Suprapubic skin (tissue), 3 donors: ENCODE measurements around the gene SOX11.

ENCODE experiments used
- POLR2A ChIP-seq, 2 donors: fragments of 450-650 bp; IDR thresholded peaks; one replicate each; pipeline ENCODE4 v1.6.1; 2017; ENCODE audit warnings: antibody characterized with exemption in 2 of 2, mild to moderate bottlenecking in 2 of 2, moderate library complexity in 2 of 2
- TF ChIP-seq, protein P1 (sequence below), 2 donors: fragments of 200-600 bp in 1 of 2; fragments of 450-650 bp in 1 of 2; sonication (generic) in 1 of 2; IDR thresholded peaks; one replicate each; pipeline ENCODE4 v1.5.1; 2016 to 2019; ENCODE audit warnings: antibody characterized with exemption in 2 of 2, mild to moderate bottlenecking in 1 of 2, moderate library complexity in 1 of 2

DNA sequence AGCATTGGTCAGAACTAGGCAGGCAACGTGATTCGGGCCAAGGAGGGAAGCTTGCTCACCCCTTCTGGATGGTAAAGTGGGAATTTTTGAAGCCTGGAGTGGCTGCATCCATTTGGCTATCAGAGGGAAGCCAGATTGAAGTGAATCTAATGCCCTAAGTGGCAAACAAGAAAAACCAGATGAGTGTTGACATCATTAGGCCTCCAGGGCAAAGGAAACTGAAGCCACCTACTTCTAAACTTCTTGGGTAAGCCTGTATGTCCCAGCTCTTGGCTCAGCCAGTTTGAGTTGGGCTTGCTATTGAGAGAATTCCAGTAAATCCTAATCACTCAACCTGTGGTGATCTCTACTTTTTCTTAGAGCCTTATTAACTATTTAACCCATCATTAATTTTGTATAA, 20.9 kb downstream of the SOX11 start:
- TF ChIP-seq POLR2A (IDR thresholded peaks at IDR 0.05): no peak
- TF ChIP-seq, protein P1, sequence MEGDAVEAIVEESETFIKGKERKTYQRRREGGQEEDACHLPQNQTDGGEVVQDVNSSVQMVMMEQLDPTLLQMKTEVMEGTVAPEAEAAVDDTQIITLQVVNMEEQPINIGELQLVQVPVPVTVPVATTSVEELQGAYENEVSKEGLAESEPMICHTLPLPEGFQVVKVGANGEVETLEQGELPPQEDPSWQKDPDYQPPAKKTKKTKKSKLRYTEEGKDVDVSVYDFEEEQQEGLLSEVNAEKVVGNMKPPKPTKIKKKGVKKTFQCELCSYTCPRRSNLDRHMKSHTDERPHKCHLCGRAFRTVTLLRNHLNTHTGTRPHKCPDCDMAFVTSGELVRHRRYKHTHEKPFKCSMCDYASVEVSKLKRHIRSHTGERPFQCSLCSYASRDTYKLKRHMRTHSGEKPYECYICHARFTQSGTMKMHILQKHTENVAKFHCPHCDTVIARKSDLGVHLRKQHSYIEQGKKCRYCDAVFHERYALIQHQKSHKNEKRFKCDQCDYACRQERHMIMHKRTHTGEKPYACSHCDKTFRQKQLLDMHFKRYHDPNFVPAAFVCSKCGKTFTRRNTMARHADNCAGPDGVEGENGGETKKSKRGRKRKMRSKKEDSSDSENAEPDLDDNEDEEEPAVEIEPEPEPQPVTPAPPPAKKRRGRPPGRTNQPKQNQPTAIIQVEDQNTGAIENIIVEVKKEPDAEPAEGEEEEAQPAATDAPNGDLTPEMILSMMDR (IDR thresholded peaks at IDR 0.05): no peak
